HS-5 (cell line): ENCODE data around the gene GRPEL2.
"Not testable (repeated sequence)": the region's sequence is repeated elsewhere in the genome, so short reads cannot be mapped to it uniquely, and the experiment has no call there.

Experiments used
- DNase-seq: peaks from one replicate; pipeline ENCODE4 v3.0.0-alpha.2; 2012; ENCODE audit warnings: low read depth

GRPEL2 gene

GRCh38 chr5:149376711-149377447, 31.6 kb downstream of the GRPEL2 start:
- no peak for DNase-seq

DNA sequence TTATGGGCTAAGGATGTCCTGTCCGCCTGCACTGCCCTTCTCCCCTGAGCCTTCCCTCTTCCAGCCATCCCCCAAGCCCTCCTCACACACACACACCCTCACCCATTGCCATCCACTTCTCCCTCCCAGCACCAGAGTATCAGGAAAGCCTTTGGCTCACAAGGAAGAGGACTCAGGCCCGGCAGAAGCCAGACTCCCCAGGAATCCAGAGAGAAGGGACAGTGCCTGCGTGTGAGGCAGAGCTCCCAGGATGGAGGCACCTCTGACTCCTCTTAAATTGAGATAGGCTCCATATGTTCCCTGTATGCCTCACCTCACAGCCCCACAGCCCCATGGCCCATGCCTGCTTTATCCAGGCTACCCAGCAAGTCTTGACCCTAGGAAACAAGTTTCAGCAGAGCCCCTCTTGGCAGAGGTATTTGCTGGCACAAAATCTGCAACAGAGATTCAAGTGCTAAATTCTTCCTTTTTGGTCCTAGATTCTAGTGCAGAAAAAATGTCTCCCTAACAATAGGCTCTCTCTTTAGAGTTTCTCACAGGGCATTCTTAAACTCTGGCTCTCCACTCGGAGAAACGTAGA, 33.0 kb downstream of the GRPEL2 start:
- DNase-seq: no peak

GRCh38 chr5:149379177-149379761, 34.0 kb downstream of the GRPEL2 start, which contains the start of gene IL17B:
Gene IL17B, minus strand, starts transcription at chr5:149379292. Its CDS starts 67 bp downstream, at chr5:149379225.
- no peak for DNase-seq

DNA sequence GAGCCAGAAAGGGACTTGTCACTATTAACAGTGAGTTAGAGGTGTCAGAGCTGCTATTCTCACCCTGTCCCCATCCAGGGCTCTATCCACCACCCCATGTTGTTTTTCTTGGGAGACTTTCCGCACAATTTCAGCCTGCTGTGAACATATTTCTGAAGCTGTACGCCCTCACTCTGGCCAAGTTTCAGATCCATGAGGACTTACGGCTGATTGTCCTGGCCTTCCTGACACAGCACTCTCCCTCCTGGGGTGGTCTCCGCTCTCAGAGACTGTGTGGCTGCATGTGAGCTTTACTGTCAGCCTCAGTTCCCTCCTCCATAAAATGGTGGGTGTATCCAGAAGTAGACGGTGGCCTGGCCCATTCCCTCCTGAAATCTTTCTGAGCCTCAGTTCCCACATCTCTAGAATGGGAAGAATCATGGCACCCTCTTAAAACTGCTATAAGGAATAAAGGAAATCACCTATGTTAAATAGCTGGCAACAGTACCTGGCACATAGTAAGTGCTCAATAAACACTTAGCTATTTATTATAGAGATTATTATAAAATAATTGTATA, 34.6 kb downstream of the GRPEL2 start:
- DNase-seq: no peak

DNA sequence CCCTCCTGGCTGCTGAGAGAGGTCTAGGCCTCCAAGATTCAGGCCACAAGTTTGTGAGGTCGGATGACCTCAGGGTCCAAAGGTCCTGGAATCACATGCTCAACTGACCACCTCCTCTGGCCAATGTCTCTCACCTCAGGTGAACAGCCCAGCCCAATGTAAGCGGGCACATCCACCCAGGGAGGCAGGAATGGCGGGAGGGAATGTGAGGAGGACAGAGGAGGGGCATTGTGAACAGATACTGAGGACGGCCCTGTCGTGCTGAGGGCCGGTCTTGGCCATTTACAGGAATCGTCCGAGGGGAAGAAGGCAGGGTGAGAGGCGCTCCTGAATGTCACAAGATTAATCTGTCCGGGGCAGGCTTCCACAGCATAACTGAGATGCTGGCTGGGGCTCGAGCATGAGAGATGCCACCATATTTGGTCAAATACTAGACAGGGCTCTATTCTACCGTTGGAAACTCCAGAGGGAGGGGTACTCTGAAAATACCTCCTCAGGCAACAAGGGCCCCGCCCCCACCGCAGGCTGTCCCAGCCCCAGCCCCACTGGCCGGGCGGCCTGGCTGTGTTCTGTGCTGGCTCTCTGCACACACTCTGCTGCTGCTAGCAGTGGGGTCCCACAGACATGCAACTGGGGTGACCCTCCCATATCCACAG, 35.3 kb downstream of the GRPEL2 start:
- no peak for DNase-seq

DNA sequence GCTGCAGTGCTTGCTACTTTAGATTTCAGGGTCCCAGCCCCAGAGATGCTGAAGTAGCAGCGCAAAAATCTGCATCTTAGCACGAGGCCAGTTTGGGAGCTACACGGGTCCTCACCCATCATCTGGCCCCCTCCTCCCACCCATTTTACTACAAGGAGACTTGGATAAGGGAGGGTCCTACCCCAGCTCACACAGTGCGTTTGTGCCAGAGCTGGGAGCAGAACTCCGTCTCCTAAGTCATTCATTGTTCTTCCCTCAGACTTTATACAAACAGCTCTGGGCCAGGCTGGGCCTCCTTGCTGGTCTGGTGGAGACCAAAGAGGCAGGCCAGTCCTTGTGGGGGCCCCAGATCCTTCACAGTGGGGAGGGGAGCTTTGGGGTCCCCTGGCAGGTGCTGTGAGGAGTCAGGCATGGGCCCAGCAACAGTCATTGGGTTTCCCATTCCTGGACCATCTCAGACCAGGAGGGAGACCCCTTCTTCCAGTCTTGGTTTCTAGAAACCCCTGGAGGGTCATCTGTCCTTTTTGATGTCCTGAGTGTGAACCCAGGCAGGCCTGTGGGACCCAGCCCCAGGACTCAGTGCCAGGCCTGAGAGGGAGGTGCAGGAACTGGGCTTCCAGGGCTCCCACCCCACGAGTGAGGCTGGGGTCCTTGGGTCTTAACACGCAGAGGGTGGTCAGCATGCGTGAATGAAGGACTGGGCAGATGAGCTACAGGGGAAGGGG, 36.1 kb downstream of the GRPEL2 start:
- DNase-seq: no peak

- DNase-seq: no peak
Observed at GRCh38 chr5:149381986-149382338, 36.7 kb downstream of the GRPEL2 start.

GRCh38 chr5:149382517-149383220, 37.4 kb downstream of the GRPEL2 start:
- DNase-seq: no peak

DNA sequence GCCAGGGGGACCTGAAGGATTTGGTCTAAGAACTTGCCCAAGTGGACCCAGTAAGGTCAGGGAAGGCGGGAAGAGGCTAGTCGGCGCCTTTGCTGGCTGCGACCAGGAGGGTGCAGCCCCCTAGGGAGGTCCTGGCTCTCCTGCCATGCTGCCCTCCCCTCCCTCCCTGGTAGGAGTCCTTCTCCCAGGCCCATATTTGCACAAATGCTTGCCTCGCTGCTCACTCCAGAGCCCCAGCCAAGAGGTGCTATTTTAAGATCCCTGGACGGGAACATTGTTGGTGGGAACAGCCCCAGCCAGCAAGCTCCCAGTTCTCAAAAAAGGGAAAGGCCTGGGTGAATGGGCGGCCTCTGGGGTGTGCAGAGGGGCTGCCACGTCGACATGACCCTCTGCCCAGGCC, 38.1 kb downstream of the GRPEL2 start:
- no peak for DNase-seq

DNA sequence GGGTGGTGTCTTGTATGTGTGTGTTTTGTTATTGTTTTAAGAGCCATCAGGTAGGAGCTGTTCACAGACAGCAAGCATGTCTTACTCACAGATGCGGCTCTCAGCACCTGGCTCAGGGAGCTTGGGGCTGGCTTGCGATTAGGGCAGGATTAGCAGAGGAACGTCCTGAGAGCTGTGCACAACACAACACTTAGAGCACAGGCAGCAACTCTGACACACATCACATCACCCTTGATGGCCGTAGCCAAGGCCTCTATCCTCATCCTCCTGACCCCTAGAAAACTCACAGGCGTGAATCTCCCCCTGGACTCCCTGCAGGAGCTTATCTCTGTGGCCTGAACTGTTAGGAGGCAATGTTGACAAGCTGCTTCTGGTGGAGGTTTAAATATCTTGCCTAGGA, 40.9 kb downstream of the GRPEL2 start:
- no peak for DNase-seq

DNA sequence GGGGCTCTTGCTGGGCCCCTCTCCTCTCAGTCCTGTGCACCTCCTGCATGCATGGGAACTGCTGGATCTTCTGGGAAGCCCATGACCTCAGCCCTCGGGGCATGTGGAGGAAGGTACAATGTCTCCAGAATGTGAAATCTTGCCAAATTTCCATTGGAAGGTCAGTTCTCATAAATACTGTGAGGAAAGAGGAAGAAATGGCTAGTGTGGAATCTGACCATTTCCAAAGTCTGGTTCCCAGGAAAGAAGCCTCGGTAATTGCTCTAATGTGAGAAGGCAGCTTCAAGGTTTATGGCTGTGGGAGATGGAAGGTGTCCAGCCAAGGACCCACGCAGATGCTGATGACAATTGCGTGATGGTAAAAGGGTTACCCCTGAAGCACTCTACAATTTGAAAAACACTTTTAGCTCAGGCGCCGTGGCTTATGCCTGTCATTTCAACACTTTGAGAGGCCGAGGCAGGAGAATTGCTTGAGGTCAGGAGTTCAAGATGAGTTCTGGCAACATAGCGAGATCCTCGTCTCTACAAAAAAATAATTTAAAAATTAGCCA, 41.9 kb downstream of the GRPEL2 start:
- DNase-seq: no peak

- no peak for DNase-seq
Observed at GRCh38 chr5:149387982-149388381, 42.7 kb downstream of the GRPEL2 start.

- no peak for DNase-seq
Observed at GRCh38 chr5:149388498-149389190, 43.3 kb downstream of the GRPEL2 start.

GRCh38 chr5:149389552-149390495, 44.5 kb downstream of the GRPEL2 start:
- DNase-seq: no peak

DNA sequence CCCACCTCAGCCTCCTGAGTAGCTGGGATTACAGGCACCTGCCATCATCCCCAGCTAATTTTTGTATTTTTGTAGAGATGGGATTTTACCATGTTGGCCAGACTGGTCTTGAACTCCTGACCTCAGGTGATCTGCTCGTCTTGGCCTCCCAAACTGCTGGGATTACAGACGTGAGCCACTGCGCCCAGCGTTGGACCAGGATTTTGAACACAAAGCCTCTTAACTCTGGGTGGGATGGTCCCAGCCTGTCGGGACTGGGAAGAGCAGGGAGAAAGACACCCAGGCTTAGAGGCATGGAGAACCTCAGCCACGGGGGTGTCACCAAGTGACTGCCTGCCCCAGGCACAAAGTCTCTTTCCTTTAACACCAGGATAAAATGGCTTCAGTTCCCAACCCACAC, 45.8 kb downstream of the GRPEL2 start:
- DNase-seq: not testable (repeated sequence)

DNA sequence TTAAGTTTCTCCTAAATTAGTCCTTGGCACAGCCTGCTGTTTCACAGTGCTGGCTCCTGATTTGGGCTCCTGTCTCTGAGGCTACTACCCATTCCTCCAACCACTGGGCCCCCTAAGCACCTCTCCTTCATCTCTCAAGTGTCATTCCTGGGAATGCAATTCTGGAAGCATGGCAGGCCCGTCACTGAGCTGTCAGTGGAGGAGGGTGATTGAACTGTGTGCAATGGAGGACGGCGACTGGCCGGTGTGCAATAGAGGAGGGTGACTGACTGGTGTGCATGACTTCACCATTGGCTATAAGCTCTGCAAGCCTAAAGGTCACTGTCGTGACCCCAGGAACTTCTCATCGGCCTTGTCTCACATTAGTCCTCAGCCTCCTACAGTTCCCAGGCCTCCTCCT, 46.2 kb downstream of the GRPEL2 start:
- DNase-seq: no peak

DNA sequence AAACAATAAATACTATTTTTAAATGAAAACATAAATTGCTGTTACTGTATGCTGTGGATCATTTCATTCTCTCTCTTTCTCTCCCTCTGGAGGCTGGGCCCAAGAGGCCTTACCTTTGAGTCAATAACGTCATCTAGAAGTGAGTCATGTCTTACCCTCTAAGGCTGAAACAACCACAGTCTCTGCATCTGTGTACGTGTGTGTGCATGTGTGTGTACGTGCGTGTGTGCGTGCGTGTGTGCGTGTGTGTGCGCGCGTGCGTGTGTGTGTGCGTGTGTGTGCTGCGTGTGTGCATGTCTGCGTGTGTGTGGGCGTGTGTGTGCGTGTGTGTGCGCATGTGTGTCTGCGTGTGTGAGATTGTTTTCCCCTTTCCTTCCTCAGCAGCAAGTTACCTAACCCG, 47.4 kb downstream of the GRPEL2 start:
- no peak for DNase-seq

DNA sequence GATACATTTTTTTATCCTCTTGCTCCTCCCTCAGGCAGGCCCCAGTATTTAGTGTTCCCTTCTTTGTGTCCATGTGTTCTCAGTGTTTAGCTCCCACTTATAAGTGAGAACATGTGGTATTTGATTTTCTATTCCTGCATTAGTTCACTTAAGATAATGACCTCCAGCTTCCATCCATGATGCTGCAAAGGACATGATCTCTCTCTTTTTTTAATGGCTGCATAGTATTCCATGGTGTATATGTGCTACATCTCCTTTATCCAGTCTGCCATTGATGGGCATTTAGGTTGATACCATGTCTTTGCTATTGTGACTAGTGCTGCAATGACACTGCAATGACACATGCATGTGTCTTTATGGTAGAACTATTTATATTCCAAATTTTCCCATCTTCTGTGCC, 49.7 kb downstream of the GRPEL2 start:
- not testable (repeated sequence) for DNase-seq

DNA sequence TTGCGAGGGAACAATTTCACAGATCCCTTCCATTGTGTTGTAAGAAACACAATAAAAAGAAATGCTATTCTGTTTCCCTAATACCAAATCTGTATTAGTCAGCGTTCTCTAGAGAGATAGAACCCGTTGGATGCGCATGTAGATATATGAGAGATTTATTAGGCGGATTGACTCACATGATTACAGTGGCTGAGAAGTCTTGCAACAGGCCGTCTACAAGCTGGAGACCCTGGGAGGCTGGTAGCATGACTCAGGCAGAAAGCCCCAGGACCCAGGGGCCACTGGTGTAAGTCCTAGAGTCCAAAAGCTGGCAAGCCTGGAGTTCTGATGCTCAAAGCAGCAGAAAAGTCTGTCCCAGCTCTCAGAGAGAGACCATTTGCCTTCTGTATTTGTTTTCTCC, 52.2 kb downstream of the GRPEL2 start:
- DNase-seq: peak; percentile 64
